CD4-positive, alpha-beta T cell (primary cell): ENCODE results near the gene HDAC4. TPM values are rescaled to one million over a fixed set of nuclear protein-coding genes. Genes with fewer than 3 reads are reported as not detected.

ENCODE experiments used
- ATAC-seq: fragments of 200-7000 bp; cut with Tn5 transposase; one replicate; pipeline ENCODE4 v1.10.0; 2022; ENCODE audit warnings: mild to moderate bottlenecking; ENCODE audit not compliant: poor library complexity
- CTCF ChIA-PET: fragments of 350-600 bp; sonication (Branson Sonifier 250); formaldehyde crosslinking; loops from one replicate; lab custom pipeline; 2021; ENCODE audit warnings: antibody characterized with exemption, inconsistent platforms; lab: Charles Lee
- POLR2A ChIA-PET: fragments of 350-600 bp; sonication (Branson Sonifier 250); formaldehyde crosslinking; loops from one replicate; lab custom pipeline; 2021; ENCODE audit warnings: antibody characterized with exemption, inconsistent platforms; lab: Charles Lee
- DNase-seq, 14 experiments: peaks; one replicate each; pipeline ENCODE4 v3.0.0-alpha.2; 2013 to 2020; ENCODE audit warnings: mixed read lengths in 2 of 14
- H3K27ac ChIP-seq, 2 donors: one replicate each; pipeline versions ENCODE4 v1.5.1 to v1.7.0; 2013; ENCODE audit warnings: low read length in 2 of 2, low read depth in 1 of 2, mild to moderate bottlenecking in 1 of 2
- H3K27me3 ChIP-seq, 2 experiments: 1 replicate in 1 of 2; 2 replicates in 1 of 2; pipeline versions ENCODE4 v1.6.1 to v1.7.0; 2013; ENCODE audit warnings: low read length in 2 of 2, control low read depth in 1 of 2, mild to moderate bottlenecking in 1 of 2, moderate library complexity in 1 of 2; ENCODE audit not compliant: insufficient read depth in 2 of 2, control insufficient read depth in 1 of 2
- H3K36me3 ChIP-seq: one replicate; pipeline ENCODE4 v1.6.1; 2013; ENCODE audit warnings: low read length, control low read depth; ENCODE audit not compliant: insufficient read depth
- H3K4me1 ChIP-seq: one replicate; pipeline ENCODE4 v1.6.1; 2013; ENCODE audit warnings: low read length, control low read depth; ENCODE audit not compliant: insufficient read depth
- H3K4me3 ChIP-seq: one replicate; pipeline ENCODE4 v1.5.1; 2013; ENCODE audit warnings: mild to moderate bottlenecking, low read length, moderate library complexity
- H3K9me3 ChIP-seq, 2 experiments: 1 replicate in 1 of 2; 2 replicates in 1 of 2; pipeline versions ENCODE4 v1.6.1 to v1.7.0; 2013; ENCODE audit warnings: low read length in 2 of 2, mild to moderate bottlenecking in 2 of 2, control low read depth in 1 of 2, moderate library complexity in 1 of 2; ENCODE audit not compliant: control insufficient read depth in 1 of 2, insufficient read depth in 1 of 2
- H3K27ac Mint-ChIP-seq: one replicate; pipeline ENCODE4 v1.8.0; 2020; ENCODE audit warnings: mixed read lengths
- H3K27me3 Mint-ChIP-seq: one replicate; pipeline ENCODE4 v1.8.0; 2021; ENCODE audit warnings: mixed read lengths
- H3K36me3 Mint-ChIP-seq: one replicate; pipeline ENCODE4 v1.8.0; 2021; ENCODE audit warnings: low read depth, mixed read lengths
- H3K4me1 Mint-ChIP-seq: one replicate; pipeline ENCODE4 v1.8.0; 2021; ENCODE audit warnings: low read depth, mixed read lengths
- H3K4me3 Mint-ChIP-seq: one replicate; pipeline ENCODE4 v1.8.0; 2020; ENCODE audit warnings: mild to moderate bottlenecking, mixed read lengths
- H3K9me3 Mint-ChIP-seq: one replicate; pipeline ENCODE4 v1.8.0; 2020; ENCODE audit warnings: mixed read lengths
- CTCF ChIP-seq: fragments of 200-600 bp; IDR thresholded peaks from one replicate; pipeline ENCODE4 v1.8.0; 2022; ENCODE audit warnings: antibody characterized with exemption, mild to moderate bottlenecking
- intact Hi-C, 2 experiments: fragments of 100-400 bp; cut with DNase I in 1 of 2; cut with micrococcal nuclease in 1 of 2; formaldehyde crosslinking; loops; one replicate each; pipeline versions ENCODE4 v1.15.1 to v1.9.0; 2023 to 2025; cut with DNase I, micrococcal nuclease
- total RNA-seq, 174 experiments: library from RNA in 2 of 174; stranded (reverse) in 2 of 174; gene quantifications; one replicate each; pipeline ENCODE4 v1.2.3 and lab custom pipeline; 2021 to 2026

HDAC4 gene
- total RNA-seq, 2 experiments from 2014 or later, result 45.3 to 49.2 TPM

DNA sequence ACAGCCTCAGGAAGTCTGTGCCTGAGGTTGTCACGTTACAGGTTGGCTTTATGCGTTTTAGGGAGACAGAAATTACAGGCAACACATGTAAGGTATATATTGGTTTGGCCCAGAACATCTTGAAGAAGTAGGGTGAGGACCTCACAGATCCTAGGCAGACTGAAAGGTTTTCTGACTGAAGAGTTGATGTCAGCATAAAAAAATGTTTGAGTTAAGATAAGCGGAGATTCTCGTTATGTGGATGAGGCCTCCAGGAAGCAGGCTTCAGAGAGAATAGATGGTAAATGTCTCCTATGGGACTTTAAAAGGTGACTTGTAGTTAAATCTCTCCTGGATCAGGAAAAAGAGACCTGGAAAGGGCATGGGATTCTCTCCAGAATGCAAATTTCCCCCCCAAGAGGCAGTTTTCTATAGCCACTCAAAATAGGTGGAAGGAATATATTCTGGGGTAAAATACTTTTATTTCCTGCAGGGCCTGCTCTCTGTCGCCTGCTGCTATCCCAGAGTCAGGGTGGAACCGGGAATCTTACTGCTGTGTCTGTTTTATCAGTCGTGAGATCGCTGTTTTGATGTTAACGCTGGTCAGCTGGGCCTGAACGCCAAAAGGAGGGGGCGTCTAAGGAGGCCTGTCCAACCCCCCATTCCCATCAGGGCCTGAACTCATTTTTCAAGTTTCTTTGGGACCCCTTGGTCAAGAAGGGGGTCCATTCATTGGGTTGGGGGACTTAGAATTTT, 171.1 kb downstream of the HDAC4 start:
- no peak for TF ChIP-seq CTCF
- peaks cover 70% of the 10 kb centered on the region for H3K4me1 ChIP-seq
- H3K4me3 ChIP-seq, result no peak overlapping the region
- H3K36me3 ChIP-seq, result peaks cover 8% of the 10 kb centered on the region
- H3K4me1 Mint-ChIP-seq, result peaks cover 84% of the 10 kb centered on the region
- H3K9me3 Mint-ChIP-seq, result no peaks in the 10 kb centered on the region
- H3K27me3 Mint-ChIP-seq, result no peaks in the 10 kb centered on the region
- intact Hi-C loops, result loop anchor here in 1 of 2 experiments (2.0 kb wide), 1 partner anchor 35 kb away; no protein-coding TSS in a partner anchor
- POLR2A ChIA-PET, result interaction anchor here (0.7 to 1.4 kb wide), 4 partner anchors 43 to 171 kb away, joined by 3 to 6 read pairs (median 5); partner anchors contain the start of gene HDAC4
- no peaks in the 10 kb centered on the region for H3K27me3 ChIP-seq
- CTCF ChIA-PET, result no interaction called here
- no peak overlapping the region for H3K4me3 Mint-ChIP-seq
- no peak for ATAC-seq
- H3K27ac ChIP-seq, result peak overlapping the region in 1 of 2 donors; percentile 37
- H3K36me3 Mint-ChIP-seq, result peaks cover 9% of the 10 kb centered on the region
- peak overlapping the region; percentile 87 for H3K27ac Mint-ChIP-seq
- no peaks in the 10 kb centered on the region for H3K9me3 ChIP-seq
- no peak for DNase-seq

- Histone ChIP-seq H3K27ac (no peak overlapping the region), H3K9me3 (no peaks in the 10 kb centered on the region), H3K36me3 (peaks cover 4% of the 10 kb centered on the region), H3K4me3 (no peak overlapping the region), H3K27me3 (no peaks in the 10 kb centered on the region), H3K4me1 (peaks cover 74% of the 10 kb centered on the region)
- H3K36me3 Mint-ChIP-seq, result no peaks in the 10 kb centered on the region
- peak overlapping the region; percentile 84 for H3K27ac Mint-ChIP-seq
- no peak for TF ChIP-seq CTCF
- intact Hi-C loops, result no loop called here
- CTCF ChIA-PET, result interaction anchor here (0.6 to 0.8 kb wide), 2 partner anchors 38 to 39 kb away, joined by 3 read pairs; no protein-coding TSS in a partner anchor
- no peaks in the 10 kb centered on the region for H3K9me3 Mint-ChIP-seq
- H3K27me3 Mint-ChIP-seq, result no peaks in the 10 kb centered on the region
- ATAC-seq (no peak), DNase-seq (no peak)
- peaks cover 84% of the 10 kb centered on the region for H3K4me1 Mint-ChIP-seq
- POLR2A ChIA-PET, result no interaction called here
- no peak overlapping the region for H3K4me3 Mint-ChIP-seq
These were observed 173.0 kb downstream of the HDAC4 start for GRCh38 chr2:239227661-239228371.

- H3K9me3 Mint-ChIP-seq, result no peaks in the 10 kb centered on the region
- no peak overlapping the region for H3K4me3 Mint-ChIP-seq
- no peaks in the 10 kb centered on the region for H3K36me3 Mint-ChIP-seq
- Histone ChIP-seq H3K27me3 (no peaks in the 10 kb centered on the region), H3K9me3 (no peaks in the 10 kb centered on the region), H3K4me1 (peaks cover 74% of the 10 kb centered on the region), H3K4me3 (no peak overlapping the region), H3K27ac (no peak overlapping the region), H3K36me3 (peaks cover 4% of the 10 kb centered on the region)
- no peaks in the 10 kb centered on the region for H3K27me3 Mint-ChIP-seq
- TF ChIP-seq CTCF, result no peak
- ATAC-seq (no peak), DNase-seq (no peak)
- H3K27ac Mint-ChIP-seq, result peak overlapping the region; percentile 84
- peaks cover 88% of the 10 kb centered on the region for H3K4me1 Mint-ChIP-seq
- POLR2A ChIA-PET, result interaction anchor here (1.3 kb wide), 1 partner anchor 38 kb away, joined by 7 read pairs; no protein-coding TSS in a partner anchor
- intact Hi-C loops, result no loop called here
- CTCF ChIA-PET, result no interaction called here
These were observed 173.9 kb downstream of the HDAC4 start for GRCh38 chr2:239226677-239227581.
